ENCODE results near the gene LCNL1.
A peak's percentile ranks its signal among the peaks of the same experiment; 100 is the strongest.

The LCNL1 gene

GRCh38 chr9:137011156-137011555, 28.4 kb downstream of the LCNL1 start:
- DNase-seq (ENCODE audit: low read depth in 2 of 2), result no peak

DNA sequence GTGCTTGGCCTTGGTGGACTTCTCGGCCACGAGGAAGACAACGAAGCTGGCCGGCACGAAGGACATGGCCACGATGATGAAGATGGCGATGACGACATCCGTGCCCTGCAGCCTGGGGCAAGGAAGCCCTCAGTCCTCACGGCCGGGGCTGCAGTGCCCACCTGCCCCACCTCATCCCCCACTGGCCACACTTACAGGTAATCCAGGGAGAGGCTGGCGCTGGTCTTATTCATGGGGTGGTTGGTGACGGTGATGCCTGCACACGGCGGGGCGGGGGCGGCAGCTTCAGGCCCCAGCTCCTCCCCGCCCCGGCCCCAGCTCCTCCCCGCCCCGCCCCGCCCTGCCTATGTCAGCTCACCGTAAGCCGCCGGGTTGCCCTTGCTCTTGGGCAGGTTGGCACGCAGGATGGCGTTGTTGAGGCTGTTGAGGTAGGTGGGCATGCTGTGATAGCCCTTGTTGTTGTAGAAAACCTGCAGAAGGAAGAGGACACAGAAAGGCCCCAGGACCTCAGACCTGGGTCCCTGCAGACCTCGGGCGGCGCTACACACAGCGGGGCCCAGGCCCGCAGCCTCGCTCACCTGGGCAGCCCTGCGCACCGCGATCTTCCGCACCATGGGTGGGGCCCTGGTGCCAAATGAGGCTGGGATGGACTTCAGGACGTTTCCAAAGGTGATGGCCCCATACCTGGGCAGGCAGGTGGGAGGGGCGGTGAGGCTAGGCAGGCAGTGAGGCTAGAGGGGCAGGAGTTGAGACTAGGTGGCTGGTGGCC, 29.3 kb downstream of the LCNL1 start:
- no peak for DNase-seq (ENCODE audit: low read depth in 2 of 2)

DNA sequence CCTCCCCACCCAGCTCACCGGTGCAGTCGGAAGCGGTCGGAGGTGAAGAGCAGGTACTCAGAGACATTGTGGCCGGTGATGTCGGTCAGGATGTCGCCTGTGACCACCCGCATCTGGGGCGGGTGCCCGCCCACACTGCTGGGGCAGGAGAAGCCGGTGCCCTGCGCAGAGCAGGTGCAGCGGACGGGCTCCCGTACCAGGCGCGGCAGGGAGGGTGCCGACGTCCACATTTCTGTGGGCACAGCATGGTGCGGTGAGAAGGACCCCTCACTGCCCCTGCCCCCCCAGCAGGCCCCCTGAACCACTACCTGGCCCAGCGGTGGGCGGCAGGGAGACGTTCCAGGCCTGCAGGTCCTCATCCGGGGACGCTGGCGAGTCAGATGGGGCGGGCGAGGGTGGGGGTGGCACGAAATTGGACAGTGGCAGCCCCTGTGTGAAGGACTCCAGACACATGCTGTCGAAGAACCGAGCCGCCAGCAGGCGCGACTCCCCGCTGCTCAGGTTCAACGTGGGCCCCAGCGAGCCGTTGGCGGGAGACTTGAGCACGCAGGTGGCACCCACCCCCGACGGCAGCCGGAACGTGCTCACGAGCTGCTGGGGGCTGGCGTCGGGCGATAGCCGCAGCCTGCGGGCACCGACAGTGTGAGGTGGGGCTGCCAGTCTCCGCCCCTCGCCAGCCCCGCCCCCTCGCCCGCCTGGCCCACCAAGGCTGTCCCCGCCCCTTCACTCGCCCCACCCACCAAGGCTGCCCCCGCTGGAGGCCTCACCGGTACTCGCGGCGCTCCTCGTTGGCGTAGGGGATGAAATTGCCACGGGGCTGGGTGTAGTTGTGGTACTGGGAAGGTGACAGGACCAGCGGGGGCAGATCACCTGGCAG, 30.1 kb downstream of the LCNL1 start:
- DNase-seq (ENCODE audit: low read depth in 2 of 2), result no peak

DNA sequence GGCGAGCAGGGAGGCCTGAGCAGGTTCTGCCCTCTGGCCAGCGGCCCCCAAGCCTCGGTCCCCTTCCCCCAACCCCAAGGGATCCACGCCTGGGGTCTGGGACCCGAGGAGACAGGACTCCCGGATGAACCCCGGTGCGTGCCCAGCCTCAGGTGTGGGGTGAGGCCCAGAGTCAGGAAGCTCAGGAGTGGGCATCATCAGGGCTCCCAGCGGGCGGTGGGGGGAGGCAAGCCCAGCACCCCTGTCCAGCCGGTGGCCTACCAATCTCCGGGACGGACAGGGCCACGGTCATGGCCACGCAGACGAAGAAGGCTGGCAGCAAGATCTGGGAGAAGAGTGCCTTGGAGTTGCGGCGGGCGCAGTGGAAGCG, 30.8 kb downstream of the LCNL1 start:
- no peak for DNase-seq (ENCODE audit: low read depth in 2 of 2)

DNA sequence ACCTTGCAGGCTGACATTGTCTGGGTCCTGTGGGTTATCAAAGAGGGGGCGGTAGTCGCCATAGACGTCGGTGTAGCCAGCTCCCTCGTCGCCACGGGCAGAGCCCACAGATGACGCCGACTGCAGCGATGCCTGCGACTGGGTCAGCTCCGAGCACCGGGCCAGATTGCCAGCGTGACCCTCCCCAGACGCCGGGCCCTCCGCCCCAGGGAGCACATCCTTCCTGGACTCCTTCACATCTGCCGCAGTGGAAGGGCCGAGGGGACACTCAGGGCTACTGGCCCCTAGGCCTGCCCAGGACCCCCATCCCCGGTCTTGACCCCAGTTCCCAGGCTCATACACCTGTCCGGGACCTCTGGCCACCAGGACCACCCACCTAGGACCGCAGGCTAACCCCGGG, 31.4 kb downstream of the LCNL1 start:
- no peak for DNase-seq (ENCODE audit: low read depth in 2 of 2)

DNA sequence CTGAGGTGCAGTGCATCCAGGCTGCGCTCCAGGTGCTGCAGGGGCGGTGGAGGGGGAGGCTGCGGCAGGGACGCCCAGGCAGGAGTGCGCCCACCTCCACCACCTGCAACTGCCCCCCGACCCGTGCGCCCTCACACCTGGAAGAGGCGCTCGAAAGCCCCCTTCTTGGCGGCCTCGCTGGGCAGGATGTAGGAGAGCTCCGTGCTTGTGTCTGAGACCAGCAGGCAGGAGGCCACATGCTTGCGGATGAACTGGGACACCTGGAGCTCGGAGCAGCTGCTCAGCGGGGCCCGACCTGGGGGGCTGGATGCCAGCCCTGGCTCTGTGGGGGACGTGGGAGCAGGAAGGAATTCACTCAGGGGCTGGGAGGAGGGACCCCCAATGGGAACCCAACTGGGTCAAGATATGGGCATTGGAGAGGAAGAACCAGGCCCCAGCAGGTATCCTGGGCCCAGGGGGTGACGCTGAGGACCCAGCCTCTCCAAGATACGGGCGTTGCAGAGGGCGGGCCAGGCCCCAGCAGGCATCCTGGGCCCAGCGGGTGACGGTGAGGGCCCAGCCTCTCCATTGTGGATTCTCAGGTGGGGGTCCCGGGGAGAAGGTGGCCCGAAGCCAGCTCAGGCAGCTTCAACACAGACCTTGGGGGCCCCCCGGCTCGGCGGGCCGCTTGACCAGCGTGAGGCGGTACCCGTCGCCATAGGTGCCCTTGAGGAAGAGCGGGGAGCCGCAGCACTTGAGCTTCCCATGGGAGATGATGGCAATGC, 32.2 kb downstream of the LCNL1 start:
- DNase-seq (ENCODE audit: low read depth in 2 of 2), result no peak

GRCh38 chr9:137015540-137015930, 32.7 kb downstream of the LCNL1 start:
- DNase-seq (ENCODE audit: low read depth in 2 of 2), result no peak

DNA sequence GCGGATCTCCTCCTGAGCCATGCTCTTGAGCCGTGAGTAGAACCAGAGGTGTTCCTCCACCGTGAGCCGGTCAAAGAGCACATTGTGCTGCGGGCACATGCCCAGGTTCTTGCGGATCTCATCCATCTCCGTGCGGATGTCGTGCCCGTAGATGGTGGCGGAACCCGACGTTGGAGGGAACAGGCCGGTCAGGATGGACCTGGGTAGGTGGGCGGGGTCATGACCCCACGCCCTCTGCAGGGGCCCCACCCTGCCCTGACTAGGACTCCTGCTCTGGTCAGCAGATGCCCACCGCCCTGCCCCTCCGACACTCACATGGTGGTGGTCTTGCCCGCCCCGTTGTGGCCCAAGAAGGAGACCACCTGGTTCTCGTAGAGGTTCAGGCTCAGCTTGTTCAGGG, 33.2 kb downstream of the LCNL1 start:
- no peak for DNase-seq (ENCODE audit: low read depth in 2 of 2)

DNA sequence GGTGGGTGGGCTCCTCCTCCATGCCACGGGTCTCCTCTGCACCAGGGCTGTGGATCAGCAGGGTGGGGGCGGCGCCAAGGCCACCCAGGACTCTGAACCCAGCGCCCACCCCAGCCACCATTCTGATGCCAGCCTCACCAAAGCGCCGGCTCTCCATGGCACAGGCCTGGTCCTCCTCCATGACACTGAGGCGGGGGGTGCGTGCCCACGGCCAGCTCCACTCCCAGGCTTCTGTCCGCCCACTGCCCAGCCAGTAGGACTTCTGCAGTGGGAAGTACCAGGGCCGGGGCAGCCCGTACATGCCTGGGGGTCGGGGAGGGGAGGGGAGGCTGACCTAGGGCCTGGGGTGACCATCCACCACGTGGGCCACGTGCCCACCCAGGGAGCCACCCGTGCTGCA, 33.6 kb downstream of the LCNL1 start:
- DNase-seq (ENCODE audit: low read depth in 2 of 2), result no peak

GRCh38 chr9:137017071-137017470, 34.3 kb downstream of the LCNL1 start:
- no peak for DNase-seq (ENCODE audit: low read depth in 2 of 2)

GRCh38 chr9:137017791-137018497, 35.2 kb downstream of the LCNL1 start:
- DNase-seq (ENCODE audit: low read depth in 2 of 2), result no peak

DNA sequence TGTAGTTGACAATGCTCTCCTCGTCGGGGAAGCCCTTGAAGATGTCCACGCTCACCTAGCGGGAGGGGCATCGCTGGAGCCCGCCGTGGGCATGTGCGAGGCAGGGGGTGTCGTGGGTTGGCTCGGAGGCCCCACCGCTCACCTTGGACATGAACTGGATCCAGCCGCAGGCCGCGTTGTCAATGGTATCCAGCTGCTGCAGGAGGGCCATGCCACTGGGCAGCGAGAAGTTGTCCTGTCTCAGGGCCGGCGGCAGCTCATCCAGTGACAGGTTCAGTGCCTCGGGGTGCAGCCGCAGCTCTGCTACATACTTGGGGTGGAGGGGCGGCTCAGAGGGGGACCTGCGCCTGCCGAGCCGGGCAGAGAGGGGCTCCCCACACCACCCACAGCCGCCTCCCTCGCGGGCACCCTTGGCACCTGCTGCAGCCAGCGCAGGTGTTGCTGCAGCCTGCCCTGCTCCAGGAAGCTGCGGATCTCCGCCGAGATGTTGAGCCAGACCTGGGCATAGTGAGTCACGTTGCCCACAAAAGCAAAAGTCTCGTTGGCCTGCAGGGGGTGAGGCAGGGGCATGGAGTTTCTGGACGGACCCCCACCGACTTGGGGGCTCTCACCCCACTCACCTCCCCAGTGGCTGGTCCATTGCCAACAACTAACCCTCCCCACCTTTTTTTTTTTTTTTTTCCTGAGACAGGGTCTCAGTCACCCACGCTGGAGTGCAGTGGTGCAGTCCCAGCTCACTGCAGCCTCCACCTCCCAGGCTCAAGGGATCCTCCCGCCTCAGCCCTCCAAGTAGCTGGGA, 36.2 kb downstream of the LCNL1 start:
- DNase-seq (ENCODE audit: low read depth in 2 of 2), result no peak

GRCh38 chr9:137019891-137020683, 37.3 kb downstream of the LCNL1 start:
- DNase-seq (ENCODE audit: low read depth in 2 of 2), result no peak

DNA sequence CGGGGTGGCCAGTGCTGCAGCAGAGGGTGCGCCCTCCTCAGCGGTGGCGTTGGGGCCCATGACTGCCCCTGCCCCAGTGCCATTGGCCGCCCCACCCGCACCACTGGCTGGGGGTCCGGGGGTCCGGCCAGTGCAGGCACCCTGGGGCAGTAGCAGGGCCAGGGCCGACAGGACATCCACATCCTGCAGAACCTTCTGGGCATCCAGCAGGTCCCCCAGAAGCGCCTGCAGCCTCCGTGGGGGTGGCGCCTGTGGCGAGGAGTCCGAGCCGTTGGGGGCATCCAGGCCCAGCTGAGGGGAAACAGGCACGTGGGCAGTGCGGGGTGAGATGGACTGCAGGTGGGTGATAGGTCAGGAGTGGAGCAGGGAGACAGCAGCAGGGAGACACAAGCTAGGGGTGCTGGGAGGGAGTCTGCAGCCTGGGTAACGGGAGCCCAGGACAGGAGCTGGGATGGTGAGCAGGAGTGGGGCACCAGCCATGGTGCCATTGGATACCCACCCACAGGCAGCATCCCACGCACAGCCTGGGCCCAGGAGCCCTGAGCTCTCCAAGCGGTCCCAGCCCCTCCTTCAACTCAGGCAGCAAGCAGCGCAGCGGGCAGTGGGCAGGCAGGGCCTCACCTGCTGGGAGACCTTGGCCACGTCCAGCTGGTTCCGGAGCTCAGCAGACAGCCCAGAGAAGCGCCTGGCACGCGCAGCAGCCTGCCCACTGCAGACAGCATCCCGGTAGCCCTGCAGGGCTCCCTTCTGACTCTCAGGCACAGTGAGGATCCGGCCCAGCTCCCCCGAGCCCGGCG, 38.2 kb downstream of the LCNL1 start:
- DNase-seq (ENCODE audit: low read depth in 2 of 2), result no peak

- DNase-seq (ENCODE audit: low read depth in 2 of 2), result no peak
Observed at GRCh38 chr9:137021568-137021978, 38.8 kb downstream of the LCNL1 start.

DNA sequence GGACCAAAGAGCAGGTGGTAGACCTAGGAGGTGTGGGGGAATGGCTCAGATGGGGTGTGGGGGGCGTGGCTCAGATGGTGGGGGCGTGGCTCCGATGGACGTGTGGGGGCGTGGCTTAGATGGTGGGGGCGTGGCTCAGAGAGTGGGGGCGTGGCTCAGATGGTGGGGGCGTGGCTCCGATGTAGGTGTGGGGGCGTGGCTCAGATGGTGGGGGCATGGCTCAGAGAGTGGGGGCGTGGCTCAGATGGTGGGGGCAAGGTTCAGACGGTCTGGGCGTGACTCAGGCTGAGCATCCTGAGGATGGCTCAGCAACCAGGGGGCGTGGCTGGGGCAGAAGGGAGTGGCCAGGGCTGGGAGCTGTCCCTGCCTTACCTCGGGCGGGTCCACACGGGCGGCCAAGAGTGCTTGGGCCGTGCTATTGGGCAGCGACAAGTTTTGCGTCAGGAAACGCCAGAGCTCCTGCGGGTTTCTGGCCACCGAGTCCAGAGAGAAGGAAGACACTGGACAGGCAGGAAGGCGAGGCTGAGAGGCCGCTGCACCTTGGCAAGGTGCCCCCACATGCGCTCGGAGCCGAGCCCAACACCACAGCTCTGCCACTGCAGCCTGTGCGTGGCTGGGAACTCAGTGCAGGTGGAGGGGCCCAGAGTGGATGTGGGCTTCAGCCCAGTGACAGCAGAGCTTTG, 39.3 kb downstream of the LCNL1 start:
- peak; percentile 54 to 75 for DNase-seq (ENCODE audit: low read depth in 2 of 2)

DNA sequence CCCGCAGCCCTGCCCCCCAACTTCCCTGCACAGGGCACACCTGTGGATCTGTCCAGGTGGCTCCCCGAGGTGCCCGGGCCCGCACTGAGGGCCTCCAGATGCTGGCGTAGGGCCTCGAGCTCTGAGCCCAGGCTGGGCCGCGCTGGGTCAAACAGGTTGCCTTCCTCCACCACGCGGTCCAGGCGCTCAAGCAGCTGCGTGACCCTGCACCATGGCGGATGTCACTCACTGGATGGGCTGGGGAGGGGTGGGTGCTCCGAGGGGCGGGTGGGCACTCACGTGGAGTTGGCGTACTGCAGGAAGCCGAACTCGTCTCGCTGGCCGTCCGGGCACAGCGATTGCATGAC, 39.8 kb downstream of the LCNL1 start:
- no peak for DNase-seq (ENCODE audit: low read depth in 2 of 2)

- no peak for DNase-seq (ENCODE audit: low read depth in 2 of 2)
Observed at GRCh38 chr9:137023157-137023556, 40.4 kb downstream of the LCNL1 start.

DNA sequence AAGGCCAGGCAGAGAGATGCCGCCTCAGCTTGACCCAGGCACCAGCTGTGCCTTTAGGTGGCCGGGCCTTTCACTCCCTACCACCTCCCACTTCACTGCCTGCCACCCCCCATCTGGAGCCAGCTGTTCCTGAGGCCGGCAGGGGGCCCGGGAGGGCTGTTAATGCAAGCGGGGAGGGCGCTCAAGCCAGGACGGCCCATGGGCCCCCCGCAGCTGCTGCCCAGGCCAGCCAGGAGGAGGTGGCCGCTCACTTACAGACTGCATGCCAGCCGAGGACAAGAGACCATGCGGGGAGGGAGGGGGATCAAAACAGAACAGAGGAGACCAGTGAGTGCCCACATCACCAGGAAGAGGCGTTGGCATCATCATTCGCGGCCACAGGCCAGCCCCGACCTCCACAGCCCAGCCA, 40.8 kb downstream of the LCNL1 start:
- DNase-seq (ENCODE audit: low read depth in 2 of 2), result no peak

All from stimulated activated CD4-positive, alpha-beta T cell treated with anti-CD3 and anti-CD28 coated beads, Interleukin-12 subunit alpha, Interleukin-12 subunit beta, amount 100 ng/mL, for 24 hours (primary cell).